ENCODE results near the gene C4A.
"Not testable (repeated sequence)": the region's sequence is repeated elsewhere in the genome, so short reads cannot be mapped to it uniquely, and the experiment has no call there.

The C4A gene

GRCh38 chr6:32047084-32047478 is 65.2 kb downstream of the C4A start:
- H3K9ac ChIP-seq (ENCODE audit: insufficient read length, low read depth), result peak overlapping the region; percentile 56

GRCh38 chr6:32047539-32047854 is 65.6 kb downstream of the C4A start:
- Histone ChIP-seq H3K27me3 (ENCODE audit: insufficient read depth, insufficient read length) (no peaks in the 10 kb centered on the region), H3K36me3 (ENCODE audit: insufficient read depth, insufficient read length, low read length) (no peaks in the 10 kb centered on the region), H3K4me3 (ENCODE audit: insufficient read length, low read depth) (no peak overlapping the region), H3K9ac (ENCODE audit: insufficient read length, low read depth) (peak overlapping the region; percentile 56), H3K4me1 (ENCODE audit: insufficient read depth, insufficient read length) (peaks cover 18% of the 10 kb centered on the region), H3K9me3 (ENCODE audit: insufficient read depth, low read length) (no peaks in the 10 kb centered on the region)
- DNase-seq (ENCODE audit: low read depth, low spot score), result no peak
- TF ChIP-seq ZNF274 (IDR thresholded peaks at IDR 0.05; ENCODE audit: low read depth, low read length) (no peak), SUZ12 (IDR thresholded peaks at IDR 0.05; ENCODE audit: extremely low read depth, insufficient read depth, insufficient read length) (no peak), YY1 (IDR thresholded peaks at IDR 0.05; ENCODE audit: insufficient read depth, insufficient read length) (no peak)

More at GRCh38 chr6:32047084-32047478, 65.2 kb downstream of the C4A start:
- Histone ChIP-seq H3K36me3 (ENCODE audit: insufficient read depth, insufficient read length, low read length) (no peaks in the 10 kb centered on the region), H3K4me3 (ENCODE audit: insufficient read length, low read depth) (no peak overlapping the region), H3K27me3 (ENCODE audit: insufficient read depth, insufficient read length) (no peaks in the 10 kb centered on the region), H3K4me1 (ENCODE audit: insufficient read depth, insufficient read length) (peaks cover 18% of the 10 kb centered on the region), H3K9me3 (ENCODE audit: insufficient read depth, low read length) (no peaks in the 10 kb centered on the region)
- TF ChIP-seq ZNF274 (IDR thresholded peaks at IDR 0.05; ENCODE audit: low read depth, low read length) (no peak), SUZ12 (IDR thresholded peaks at IDR 0.05; ENCODE audit: extremely low read depth, insufficient read depth, insufficient read length) (no peak), YY1 (IDR thresholded peaks at IDR 0.05; ENCODE audit: insufficient read depth, insufficient read length) (no peak)
- no peak for DNase-seq (ENCODE audit: low read depth, low spot score)

- no peaks in the 10 kb centered on the region for H3K27me3 ChIP-seq (ENCODE audit: insufficient read depth, insufficient read length)
- peak overlapping the region; percentile 56 for H3K9ac ChIP-seq (ENCODE audit: insufficient read length, low read depth)
- no peak for DNase-seq (ENCODE audit: low read depth, low spot score)
- H3K36me3 ChIP-seq (ENCODE audit: insufficient read depth, insufficient read length, low read length), result no peaks in the 10 kb centered on the region
- no peak overlapping the region for H3K4me3 ChIP-seq (ENCODE audit: insufficient read length, low read depth)
- TF ChIP-seq ZNF274 (IDR thresholded peaks at IDR 0.05; ENCODE audit: low read depth, low read length) (no peak), SUZ12 (IDR thresholded peaks at IDR 0.05; ENCODE audit: extremely low read depth, insufficient read depth, insufficient read length) (no peak), YY1 (IDR thresholded peaks at IDR 0.05; ENCODE audit: insufficient read depth, insufficient read length) (no peak)
- H3K4me1 ChIP-seq (ENCODE audit: insufficient read depth, insufficient read length), result peaks cover 18% of the 10 kb centered on the region
- no peaks in the 10 kb centered on the region for H3K9me3 ChIP-seq (ENCODE audit: insufficient read depth, low read length)
Observed at GRCh38 chr6:32047855-32048766, 66.3 kb downstream of the C4A start.

GRCh38 chr6:32049149-32049548 is 67.3 kb downstream of the C4A start:
- DNase-seq (ENCODE audit: low read depth, low spot score); H3K9me3 ChIP-seq (ENCODE audit: insufficient read depth, low read length); H3K27me3 ChIP-seq (ENCODE audit: insufficient read depth, insufficient read length); H3K4me3 ChIP-seq (ENCODE audit: insufficient read length, low read depth); H3K9ac ChIP-seq (ENCODE audit: insufficient read length, low read depth); H3K36me3 ChIP-seq (ENCODE audit: insufficient read depth, insufficient read length, low read length): not testable (repeated sequence)
- peaks cover 18% of the 10 kb centered on the region for H3K4me1 ChIP-seq (ENCODE audit: insufficient read depth, insufficient read length)

- not testable (repeated sequence) for H3K36me3 ChIP-seq (ENCODE audit: insufficient read depth, insufficient read length, low read length); H3K9ac ChIP-seq (ENCODE audit: insufficient read length, low read depth); H3K4me3 ChIP-seq (ENCODE audit: insufficient read length, low read depth); H3K27me3 ChIP-seq (ENCODE audit: insufficient read depth, insufficient read length); DNase-seq (ENCODE audit: low read depth, low spot score); H3K9me3 ChIP-seq (ENCODE audit: insufficient read depth, low read length)
- H3K4me1 ChIP-seq (ENCODE audit: insufficient read depth, insufficient read length), result peaks cover 18% of the 10 kb centered on the region
Observed at GRCh38 chr6:32049736-32050135, 67.9 kb downstream of the C4A start.

GRCh38 chr6:32050562-32050961 is 68.7 kb downstream of the C4A start:
- Histone ChIP-seq H3K4me1 (ENCODE audit: insufficient read depth, insufficient read length) (peaks cover 18% of the 10 kb centered on the region), H3K36me3 (ENCODE audit: insufficient read depth, insufficient read length, low read length) (no peaks in the 10 kb centered on the region), H3K9me3 (ENCODE audit: insufficient read depth, low read length) (no peaks in the 10 kb centered on the region), H3K4me3 (ENCODE audit: insufficient read length, low read depth) (no peak overlapping the region), H3K27me3 (ENCODE audit: insufficient read depth, insufficient read length) (no peaks in the 10 kb centered on the region), H3K9ac (ENCODE audit: insufficient read length, low read depth) (no peak overlapping the region)
- no peak for TF ChIP-seq YY1 (IDR thresholded peaks at IDR 0.05; ENCODE audit: insufficient read depth, insufficient read length)
- no peak for TF ChIP-seq ZNF274 (IDR thresholded peaks at IDR 0.05; ENCODE audit: low read depth, low read length)
- TF ChIP-seq SUZ12 (IDR thresholded peaks at IDR 0.05; ENCODE audit: extremely low read depth, insufficient read depth, insufficient read length), result no peak
- no peak for DNase-seq (ENCODE audit: low read depth, low spot score)
